HPDE6-E6E7 (cell line): Measurements from ENCODE around the gene POLR2A.

Experiments used
- DNase-seq: peaks from one replicate; pipeline ENCODE4 v3.0.0; 2011; ENCODE audit warnings: missing footprints; ENCODE audit errors: extremely low spot score

The POLR2A gene

GRCh38 chr17:7502987-7503386 lies 18.8 kb downstream of the POLR2A start:
- DNase-seq, result no peak

GRCh38 chr17:7503521-7503920 lies 19.4 kb downstream of the POLR2A start:
- DNase-seq, result no peak

GRCh38 chr17:7508145-7508544 lies 24.0 kb downstream of the POLR2A start:
- no peak for DNase-seq

GRCh38 chr17:7508846-7509245 lies 24.7 kb downstream of the POLR2A start:
- DNase-seq, result no peak

GRCh38 chr17:7509937-7510336 lies 25.8 kb downstream of the POLR2A start:
- no peak for DNase-seq

GRCh38 chr17:7511108-7511507 lies 26.9 kb downstream of the POLR2A start:
- no peak for DNase-seq

- no peak for DNase-seq
Measured at GRCh38 chr17:7512105-7512504, 27.9 kb downstream of the POLR2A start.

GRCh38 chr17:7512824-7513540 lies 28.8 kb downstream of the POLR2A start:
- DNase-seq, result no peak

GRCh38 chr17:7513850-7514419 lies 29.8 kb downstream of the POLR2A start:
- DNase-seq, result no peak

- DNase-seq, result no peak
Measured at GRCh38 chr17:7515911-7516610, 31.9 kb downstream of the POLR2A start.

GRCh38 chr17:7523033-7523432 lies 38.9 kb downstream of the POLR2A start:
- no peak for DNase-seq

- DNase-seq, result no peak
Measured at GRCh38 chr17:7528842-7529241, 44.7 kb downstream of the POLR2A start.

- DNase-seq, result no peak
Measured at GRCh38 chr17:7530023-7530900, 46.1 kb downstream of the POLR2A start.

GRCh38 chr17:7538050-7538449 lies 53.9 kb downstream of the POLR2A start:
- DNase-seq, result no peak

- DNase-seq, result no peak
Measured at GRCh38 chr17:7538891-7539545, 54.9 kb downstream of the POLR2A start.

- no peak for DNase-seq
Measured at GRCh38 chr17:7541074-7541621, 57.0 kb downstream of the POLR2A start.

GRCh38 chr17:7544911-7545310 lies 60.7 kb downstream of the POLR2A start:
- no peak for DNase-seq

GRCh38 chr17:7548585-7549400 lies 64.6 kb downstream of the POLR2A start, which contains the start of gene TNFSF12:
TNFSF12 (plus strand) TSS chr17:7549058; CDS start chr17:7549154, 96 bp downstream.
- no peak for DNase-seq
